ENCODE data around the gene BRSK2. TPM values are rescaled to one million over a fixed set of nuclear protein-coding genes. Genes with fewer than 3 reads are reported as not detected.

Gene BRSK2
- total RNA-seq, 1 donor from 2014 or later, result 1.7 TPM

- Mint-ChIP-seq H3K9me3 (ENCODE audit: unreplicated experiment) (no peaks in the 10 kb centered on the region), H3K4me3 (ENCODE audit: unreplicated experiment) (no peak overlapping the region), H3K4me1 (ENCODE audit: unreplicated experiment) (no peaks in the 10 kb centered on the region), H3K27me3 (ENCODE audit: unreplicated experiment) (no peaks in the 10 kb centered on the region), H3K27ac (ENCODE audit: unreplicated experiment) (no peak overlapping the region), H3K36me3 (ENCODE audit: unreplicated experiment) (no peaks in the 10 kb centered on the region)
- DNase-seq (ENCODE audit: extremely low spot score, unreplicated experiment), result no peak
- TF ChIP-seq CTCF (IDR thresholded peaks at IDR 0.05), result no peak
These were observed 46.2 kb downstream of the BRSK2 start for GRCh38 chr11:1435820-1436467.

- Mint-ChIP-seq H3K36me3 (ENCODE audit: unreplicated experiment) (no peaks in the 10 kb centered on the region), H3K27ac (ENCODE audit: unreplicated experiment) (no peak overlapping the region), H3K4me1 (ENCODE audit: unreplicated experiment) (no peaks in the 10 kb centered on the region), H3K9me3 (ENCODE audit: unreplicated experiment) (no peaks in the 10 kb centered on the region), H3K27me3 (ENCODE audit: unreplicated experiment) (no peaks in the 10 kb centered on the region), H3K4me3 (ENCODE audit: unreplicated experiment) (no peak overlapping the region)
- TF ChIP-seq CTCF (IDR thresholded peaks at IDR 0.05), result no peak
- DNase-seq (ENCODE audit: extremely low spot score, unreplicated experiment), result no peak
These were observed 46.8 kb downstream of the BRSK2 start for GRCh38 chr11:1436468-1437039.

DNA sequence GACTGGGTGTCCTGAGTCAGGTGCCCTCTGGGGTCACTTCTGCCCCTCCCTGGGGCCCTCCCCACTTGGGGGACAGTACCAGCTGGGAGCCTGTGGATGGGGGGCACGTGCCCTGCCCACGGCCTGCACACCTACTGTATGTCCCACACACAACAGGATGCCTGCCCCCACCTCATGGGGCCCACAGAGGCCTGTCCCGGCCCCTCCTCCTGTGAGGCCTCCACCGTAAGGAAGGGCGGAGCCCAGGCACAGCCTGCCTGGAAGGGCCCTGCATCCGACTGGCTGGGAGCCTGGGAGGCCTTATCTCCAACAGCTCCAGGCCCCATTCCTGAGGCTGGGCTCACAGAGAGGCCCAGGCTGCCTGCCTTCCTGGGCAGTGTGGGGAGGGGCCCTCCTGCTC is 47.8 kb downstream of the BRSK2 start:
- Mint-ChIP-seq H3K4me1 (ENCODE audit: unreplicated experiment) (no peaks in the 10 kb centered on the region), H3K36me3 (ENCODE audit: unreplicated experiment) (no peaks in the 10 kb centered on the region), H3K27me3 (ENCODE audit: unreplicated experiment) (no peaks in the 10 kb centered on the region), H3K27ac (ENCODE audit: unreplicated experiment) (no peak overlapping the region), H3K9me3 (ENCODE audit: unreplicated experiment) (no peaks in the 10 kb centered on the region), H3K4me3 (ENCODE audit: unreplicated experiment) (no peak overlapping the region)
- TF ChIP-seq CTCF (IDR thresholded peaks at IDR 0.05), result no peak
- no peak for DNase-seq (ENCODE audit: extremely low spot score, unreplicated experiment)

- H3K36me3 Mint-ChIP-seq (ENCODE audit: unreplicated experiment), result no peaks in the 10 kb centered on the region
- no peak overlapping the region for H3K4me3 Mint-ChIP-seq (ENCODE audit: unreplicated experiment)
- no peak overlapping the region for H3K27ac Mint-ChIP-seq (ENCODE audit: unreplicated experiment)
- H3K4me1 Mint-ChIP-seq (ENCODE audit: unreplicated experiment), result no peaks in the 10 kb centered on the region
- DNase-seq (ENCODE audit: extremely low spot score, unreplicated experiment), result no peak
- H3K9me3 Mint-ChIP-seq (ENCODE audit: unreplicated experiment), result no peaks in the 10 kb centered on the region
- H3K27me3 Mint-ChIP-seq (ENCODE audit: unreplicated experiment), result no peaks in the 10 kb centered on the region
- TF ChIP-seq CTCF (IDR thresholded peaks at IDR 0.05), result no peak
These were observed 48.7 kb downstream of the BRSK2 start for GRCh38 chr11:1438261-1438966.

DNA sequence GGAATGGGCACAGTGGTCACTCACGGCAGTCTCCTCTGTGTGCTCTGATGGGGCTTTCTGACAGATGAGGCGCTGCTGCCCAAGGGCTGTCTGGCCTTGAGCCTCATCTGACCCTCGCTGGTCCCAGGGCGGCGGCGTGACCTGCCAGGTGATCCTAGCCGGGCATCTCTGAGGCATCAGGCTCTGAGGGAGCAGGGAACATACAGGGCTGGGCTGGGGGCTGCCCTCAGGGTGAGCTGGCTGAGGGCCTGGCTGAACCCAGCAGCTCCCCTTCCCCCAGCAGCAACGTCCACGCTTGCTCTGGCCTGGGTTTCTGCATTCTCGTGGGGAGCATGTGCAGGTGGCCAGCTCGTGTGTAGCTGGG is 49.2 kb downstream of the BRSK2 start:
- H3K4me1 Mint-ChIP-seq (ENCODE audit: unreplicated experiment), result no peaks in the 10 kb centered on the region
- no peak for DNase-seq (ENCODE audit: extremely low spot score, unreplicated experiment)
- no peaks in the 10 kb centered on the region for H3K36me3 Mint-ChIP-seq (ENCODE audit: unreplicated experiment)
- no peaks in the 10 kb centered on the region for H3K9me3 Mint-ChIP-seq (ENCODE audit: unreplicated experiment)
- no peak overlapping the region for H3K4me3 Mint-ChIP-seq (ENCODE audit: unreplicated experiment)
- H3K27me3 Mint-ChIP-seq (ENCODE audit: unreplicated experiment), result no peaks in the 10 kb centered on the region
- no peak overlapping the region for H3K27ac Mint-ChIP-seq (ENCODE audit: unreplicated experiment)
- no peak for TF ChIP-seq CTCF (IDR thresholded peaks at IDR 0.05)

Measured in osteocyte (in vitro differentiated cells).